Stimulated activated CD8-positive, alpha-beta memory T cell treated with anti-CD3 and anti-CD28 coated beads, Interleukin-12 subunit alpha, Interleukin-12 subunit beta, amount 100 ng/mL, for 4 hours (primary cell): ENCODE measurements around the gene SPRYD3.
A peak's percentile ranks its signal among the peaks of the same experiment; 100 is the strongest.

Experiments
- DNase-seq: peaks from one replicate; pipeline ENCODE4 v3.0.0-alpha.2; 2020; ENCODE audit warnings: low read depth

The SPRYD3 gene

DNA sequence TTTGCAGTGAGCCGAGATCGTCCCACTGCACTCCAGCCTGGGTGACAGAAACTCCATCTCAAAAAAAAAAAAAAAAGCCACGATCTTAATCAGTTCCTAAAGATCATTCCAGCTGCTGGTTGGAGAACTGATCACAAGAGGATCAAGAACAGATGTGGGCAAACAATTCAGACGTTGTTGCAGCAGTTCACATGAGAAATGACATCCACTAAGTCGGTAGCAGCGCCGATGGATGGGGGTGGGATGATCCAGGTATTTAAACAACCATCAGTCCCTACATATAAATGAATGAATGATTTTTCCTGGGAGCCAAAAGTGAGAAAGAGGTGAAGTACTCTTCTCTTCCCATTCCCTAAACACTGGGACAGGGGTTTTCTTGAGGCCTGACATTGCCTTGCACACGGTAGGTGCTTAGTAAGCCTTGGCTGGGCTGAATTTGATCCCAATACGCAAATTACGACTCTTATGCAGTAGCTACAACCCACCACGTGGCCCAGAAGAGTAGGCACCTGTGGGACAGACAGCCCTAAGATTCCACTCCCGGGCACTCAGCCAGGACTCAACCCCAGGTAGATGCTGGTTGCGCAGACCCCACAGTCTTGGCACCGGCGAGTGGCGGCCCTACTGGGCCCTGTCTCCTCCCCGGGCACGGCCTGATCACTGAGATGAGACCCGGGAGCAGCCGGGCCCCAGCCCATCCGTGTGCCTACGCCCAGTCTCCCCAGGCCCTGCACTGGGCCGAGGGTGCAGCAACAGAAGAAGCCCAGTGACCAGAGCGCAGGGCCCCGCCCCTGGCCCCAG, 565 bp downstream of the SPRYD3 start:
- DNase-seq = no peak

DNA sequence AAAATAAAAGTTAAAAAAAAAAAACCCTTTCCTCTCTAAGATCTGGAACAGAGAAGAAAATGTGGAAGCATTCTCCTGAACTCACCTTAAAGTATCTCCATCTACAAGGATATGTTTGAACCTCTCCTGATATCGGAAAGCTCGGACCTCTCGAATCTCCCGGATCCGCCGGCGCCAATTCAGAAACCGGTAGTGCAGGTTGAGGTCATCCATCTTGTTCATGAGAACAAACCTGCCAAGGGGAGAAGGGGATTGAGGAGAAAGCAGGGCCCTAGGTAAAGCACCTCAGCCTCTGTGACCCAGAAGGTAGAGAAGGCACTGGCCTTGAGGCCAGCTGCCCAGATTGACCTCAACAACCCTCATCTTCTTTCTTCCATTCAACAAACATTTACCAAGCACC, 2.2 kb downstream of the SPRYD3 start:
- DNase-seq = no peak

DNA sequence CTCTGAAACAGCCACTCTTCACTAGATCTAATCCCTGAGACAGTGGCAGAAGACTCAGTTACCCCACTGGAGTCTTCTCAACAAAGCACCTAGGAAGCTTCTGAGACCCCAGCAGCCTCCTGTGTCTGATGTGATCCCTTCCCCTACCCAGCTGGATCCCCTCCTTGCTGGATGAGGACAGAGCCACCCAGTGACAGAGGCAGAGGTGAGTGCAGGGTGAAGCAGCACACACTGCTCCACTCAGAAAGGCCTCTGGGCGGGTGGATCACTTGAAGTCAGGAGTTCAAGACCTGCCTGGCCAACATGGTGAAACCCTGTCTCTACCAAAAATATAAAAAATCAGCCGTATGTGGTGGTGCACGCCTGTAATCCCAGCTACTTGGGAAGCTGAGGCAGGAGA, 2.7 kb downstream of the SPRYD3 start:
- no peak for DNase-seq

DNA sequence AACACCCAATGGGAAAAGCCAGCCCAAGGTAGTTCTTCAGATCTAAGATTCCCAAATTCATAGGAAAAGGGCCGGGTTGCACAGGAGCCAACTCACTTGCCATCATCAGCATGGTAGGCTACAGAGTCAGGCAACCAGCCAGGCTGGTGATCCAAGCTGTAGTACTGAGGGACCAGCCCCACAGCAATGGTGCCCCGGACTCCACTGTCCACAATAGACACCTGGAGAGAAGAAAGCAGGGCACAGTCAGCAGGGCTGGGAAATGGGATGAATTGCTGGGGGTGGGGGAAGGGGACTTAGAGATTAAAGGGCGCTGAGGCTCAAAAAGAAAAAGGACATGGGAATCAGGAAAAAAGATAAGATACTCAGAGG, 4.2 kb downstream of the SPRYD3 start:
- no peak for DNase-seq

DNA sequence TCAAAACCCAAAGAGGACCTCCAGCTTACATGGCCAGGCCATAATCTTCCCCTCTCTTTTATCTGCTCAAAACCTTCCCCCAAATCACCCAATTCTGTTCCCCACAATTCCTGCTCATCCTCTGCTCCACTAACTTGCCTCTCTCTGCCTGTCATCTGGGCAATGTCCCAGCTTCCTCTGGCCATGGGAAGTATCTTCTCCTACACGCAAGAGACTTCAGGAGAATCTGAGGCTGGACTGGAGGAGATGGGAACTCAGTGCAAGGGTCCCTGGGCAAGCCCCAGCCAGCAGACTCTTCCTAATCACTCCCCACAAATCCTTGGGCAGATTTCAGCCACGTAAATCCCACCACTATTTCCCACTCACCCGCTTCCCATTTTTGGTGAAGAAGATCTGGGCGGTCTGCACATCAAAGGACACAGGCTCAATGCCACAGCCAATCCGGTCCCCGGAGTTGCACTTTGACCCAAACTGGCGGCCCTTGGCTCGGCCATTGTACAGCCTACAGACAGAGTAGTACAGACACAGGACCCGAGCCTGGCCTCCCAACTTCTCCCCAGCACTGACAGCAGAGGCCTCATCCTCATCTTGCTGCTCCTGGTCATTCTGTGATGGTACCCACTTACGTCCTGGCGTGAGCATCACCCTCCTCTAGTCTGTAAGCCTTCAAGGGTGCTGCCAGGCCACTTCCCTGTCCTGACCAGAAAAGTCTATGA, 4.7 kb downstream of the SPRYD3 start:
- no peak for DNase-seq

DNA sequence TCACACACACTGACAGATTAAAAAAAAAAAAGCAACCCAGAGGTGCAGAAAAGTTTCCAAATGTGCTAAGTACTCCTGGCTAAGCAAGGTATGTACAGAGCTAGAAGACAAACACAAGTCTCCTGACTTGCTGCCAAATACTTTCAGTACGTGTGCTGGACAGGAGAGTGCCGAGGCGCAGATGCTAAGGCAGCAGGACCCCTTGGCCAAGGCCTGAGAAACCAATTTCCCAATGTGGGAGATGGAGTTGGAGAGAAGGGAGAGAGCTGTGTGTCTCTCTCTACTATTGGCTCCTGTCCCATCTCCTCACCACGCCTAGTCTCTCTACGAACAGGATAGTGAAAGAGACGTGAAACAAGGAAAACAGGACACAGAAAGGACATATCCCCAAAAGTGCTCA, 5.3 kb downstream of the SPRYD3 start:
- DNase-seq = no peak

DNA sequence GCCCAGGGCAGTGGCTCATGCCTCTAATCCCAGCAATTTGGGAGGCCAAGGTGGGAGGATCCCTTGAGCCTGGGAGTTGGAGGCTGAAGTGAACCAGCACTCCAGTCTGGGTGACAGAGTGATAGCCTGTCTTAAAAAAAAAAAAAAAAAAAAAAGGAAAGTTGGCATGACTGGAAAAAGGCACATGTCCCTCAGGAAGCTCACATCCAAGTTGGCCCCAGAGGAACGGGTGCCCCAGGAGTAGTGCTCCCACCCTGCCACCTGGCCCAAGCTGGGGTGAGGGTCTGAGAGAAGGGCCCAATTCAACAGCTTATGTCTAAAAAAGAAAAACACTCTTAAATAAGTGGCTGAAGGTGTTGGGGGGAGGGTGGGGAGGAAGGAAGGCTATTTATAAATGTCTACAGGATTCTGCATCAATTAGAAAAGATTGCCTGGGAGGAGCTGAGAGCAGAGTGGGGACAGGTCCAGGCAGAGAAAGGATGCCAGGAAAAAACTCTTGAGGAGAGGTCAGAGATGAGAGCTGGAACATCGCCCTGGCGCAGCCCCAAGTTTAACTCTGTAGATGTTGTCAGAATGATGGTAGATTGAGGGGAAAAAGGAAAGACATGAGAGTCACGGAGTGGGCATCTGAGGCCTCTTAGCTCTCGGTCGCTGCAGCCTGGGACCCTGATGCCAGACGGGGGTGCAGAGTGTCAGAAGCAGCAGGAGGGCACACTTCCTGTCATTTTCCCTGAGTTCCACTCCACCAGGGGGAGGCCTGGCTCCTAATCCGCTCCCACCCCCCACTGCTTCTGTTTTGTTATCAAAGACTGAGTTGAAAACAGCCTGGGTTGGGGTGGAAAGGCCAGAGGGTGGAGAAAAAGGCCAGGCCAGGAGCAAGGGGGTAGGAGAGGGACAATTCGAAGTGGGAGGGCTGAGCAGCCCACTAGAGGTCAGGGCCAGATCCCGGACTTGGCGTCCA, 7.3 kb downstream of the SPRYD3 start:
- DNase-seq = no peak

DNA sequence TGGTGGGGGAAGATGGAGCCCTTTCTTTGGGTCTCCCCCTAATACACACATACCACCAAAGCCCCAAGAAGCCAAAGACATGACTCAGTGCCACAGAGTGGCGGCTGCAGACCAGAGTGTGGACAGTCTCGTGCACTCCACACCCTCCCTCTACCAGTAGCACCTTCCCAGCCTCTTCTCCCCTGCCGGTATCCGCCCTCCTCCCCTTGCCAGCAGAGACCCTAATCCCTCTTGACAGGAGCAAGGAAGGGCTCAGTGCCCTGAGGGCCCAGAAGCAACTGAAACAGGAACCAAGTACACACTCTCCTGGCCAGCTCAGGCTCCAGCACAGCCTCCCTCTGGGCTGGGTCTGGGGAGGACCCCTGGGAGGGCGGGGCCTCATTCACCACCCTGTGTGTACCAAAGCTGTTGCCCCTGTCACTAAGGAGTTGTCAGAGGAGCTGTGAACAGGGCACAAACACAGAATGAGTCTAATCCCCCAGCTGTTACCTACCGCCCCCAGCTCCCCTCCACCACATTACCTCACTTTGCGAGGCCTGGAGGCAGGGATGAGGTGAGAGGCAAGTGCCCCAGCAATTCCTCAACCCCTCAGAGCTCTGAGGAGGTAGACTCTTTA, 8.2 kb downstream of the SPRYD3 start:
- no peak for DNase-seq

DNA sequence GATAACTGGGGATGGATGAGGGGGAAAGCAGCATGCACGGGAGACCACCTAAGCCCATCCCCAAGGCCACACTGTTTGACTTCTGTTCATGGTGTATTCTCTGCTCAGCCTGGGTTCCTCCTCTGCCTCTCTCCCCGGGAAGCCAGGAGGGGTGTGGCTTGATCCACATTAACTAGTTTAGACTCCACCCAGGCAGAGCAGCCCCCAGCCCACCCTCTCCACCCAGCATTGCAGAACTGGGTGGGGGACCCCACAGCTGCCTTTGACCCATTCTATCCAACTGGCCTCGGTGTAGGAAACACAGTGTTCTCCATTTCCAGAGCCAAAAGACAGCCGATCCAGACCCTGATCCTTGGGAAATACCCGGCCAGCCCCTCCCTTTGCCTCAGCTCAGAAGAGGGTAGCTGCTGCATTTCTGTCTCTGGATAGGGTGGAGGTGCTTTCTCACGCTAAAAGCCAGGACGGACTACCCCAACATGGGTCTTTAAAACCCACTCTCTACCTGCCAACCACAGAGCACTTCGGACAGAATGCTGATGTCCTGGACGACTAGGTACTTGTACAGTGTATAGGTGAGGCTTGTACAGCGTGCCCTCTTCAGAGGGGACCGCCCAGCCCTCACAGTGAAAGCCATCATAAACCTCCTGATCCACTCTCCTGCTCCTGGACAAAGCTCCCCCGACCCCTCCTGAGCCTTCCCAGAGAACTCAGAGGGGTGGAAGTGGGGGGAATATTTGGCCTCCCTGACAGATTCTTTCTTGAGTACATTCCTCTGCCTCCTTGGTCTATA, 9.4 kb downstream of the SPRYD3 start:
- no peak for DNase-seq

DNA sequence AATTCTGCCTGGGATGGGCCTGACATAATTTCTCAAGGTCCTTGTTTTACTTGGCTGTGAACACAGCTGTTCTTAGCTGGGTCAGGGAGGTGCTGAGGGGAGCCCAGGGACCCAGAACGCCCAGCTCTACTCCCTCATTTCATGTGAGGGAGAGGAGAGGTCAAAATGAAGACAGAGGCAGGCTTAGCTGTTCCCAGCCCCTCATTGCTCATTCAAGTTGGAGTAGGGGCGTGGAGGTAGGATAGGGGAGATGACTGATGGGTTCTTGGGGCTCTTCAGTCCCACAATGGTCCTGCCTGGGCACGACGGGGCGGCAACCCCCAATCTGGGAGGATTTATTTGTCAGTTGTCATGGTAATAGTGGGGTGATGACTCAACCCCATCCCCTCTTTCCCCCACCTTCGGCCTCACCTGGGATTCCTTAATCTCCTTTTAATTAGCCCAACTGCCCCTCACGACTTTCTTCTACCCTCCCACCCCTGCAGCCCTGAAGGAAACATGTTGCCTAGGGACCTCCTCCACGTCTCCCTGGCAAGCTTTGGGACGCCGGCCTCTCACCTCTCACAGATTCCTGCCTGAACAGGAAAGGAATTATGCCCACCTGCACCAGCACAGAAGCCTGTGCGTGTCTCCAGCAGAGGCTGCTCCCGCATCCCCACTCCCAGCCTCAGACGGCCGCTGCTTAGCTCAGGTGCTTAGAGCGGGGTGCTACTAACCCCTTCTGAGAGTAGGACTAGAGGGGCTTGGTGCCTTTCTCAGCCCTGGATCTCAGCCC, 10.2 kb downstream of the SPRYD3 start:
- no peak for DNase-seq

DNA sequence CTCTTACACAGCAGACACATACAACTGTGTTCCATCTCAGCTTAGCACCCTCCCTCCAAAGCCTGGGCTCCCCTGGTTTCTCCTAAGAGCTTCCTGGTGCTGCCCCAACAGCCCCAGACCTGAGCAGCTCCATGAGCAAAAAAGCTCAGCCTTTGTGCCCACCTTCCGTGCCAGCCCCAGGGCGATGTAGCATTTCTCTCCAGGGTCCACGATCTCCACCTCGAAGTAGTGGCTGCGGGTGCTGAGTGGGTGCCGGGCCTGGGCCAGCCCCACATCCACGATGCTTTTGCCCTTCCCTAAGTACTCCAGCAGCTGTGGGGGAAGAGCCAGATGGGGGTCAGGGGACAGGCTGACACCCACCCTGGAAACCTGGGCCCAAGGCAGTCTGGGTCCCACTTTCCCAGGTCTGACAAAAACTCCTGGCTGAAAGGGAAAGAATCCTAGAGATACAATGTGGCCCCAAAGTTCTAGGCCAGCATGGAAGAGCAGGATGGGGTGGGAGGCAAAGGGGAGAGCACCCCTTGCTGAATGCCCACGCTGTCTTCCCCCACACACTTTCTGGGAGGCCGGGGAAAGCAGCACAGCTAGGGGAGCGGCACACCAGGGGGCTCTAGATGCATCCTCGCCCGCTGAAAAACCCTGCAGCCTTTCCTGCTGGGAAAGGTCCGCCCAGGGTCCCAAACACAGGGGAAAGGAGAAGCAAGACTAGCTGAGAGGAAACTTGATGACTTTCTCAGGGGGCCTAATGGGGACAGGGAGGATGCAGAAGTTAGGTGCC, 11.0 kb downstream of the SPRYD3 start:
- no peak for DNase-seq

DNA sequence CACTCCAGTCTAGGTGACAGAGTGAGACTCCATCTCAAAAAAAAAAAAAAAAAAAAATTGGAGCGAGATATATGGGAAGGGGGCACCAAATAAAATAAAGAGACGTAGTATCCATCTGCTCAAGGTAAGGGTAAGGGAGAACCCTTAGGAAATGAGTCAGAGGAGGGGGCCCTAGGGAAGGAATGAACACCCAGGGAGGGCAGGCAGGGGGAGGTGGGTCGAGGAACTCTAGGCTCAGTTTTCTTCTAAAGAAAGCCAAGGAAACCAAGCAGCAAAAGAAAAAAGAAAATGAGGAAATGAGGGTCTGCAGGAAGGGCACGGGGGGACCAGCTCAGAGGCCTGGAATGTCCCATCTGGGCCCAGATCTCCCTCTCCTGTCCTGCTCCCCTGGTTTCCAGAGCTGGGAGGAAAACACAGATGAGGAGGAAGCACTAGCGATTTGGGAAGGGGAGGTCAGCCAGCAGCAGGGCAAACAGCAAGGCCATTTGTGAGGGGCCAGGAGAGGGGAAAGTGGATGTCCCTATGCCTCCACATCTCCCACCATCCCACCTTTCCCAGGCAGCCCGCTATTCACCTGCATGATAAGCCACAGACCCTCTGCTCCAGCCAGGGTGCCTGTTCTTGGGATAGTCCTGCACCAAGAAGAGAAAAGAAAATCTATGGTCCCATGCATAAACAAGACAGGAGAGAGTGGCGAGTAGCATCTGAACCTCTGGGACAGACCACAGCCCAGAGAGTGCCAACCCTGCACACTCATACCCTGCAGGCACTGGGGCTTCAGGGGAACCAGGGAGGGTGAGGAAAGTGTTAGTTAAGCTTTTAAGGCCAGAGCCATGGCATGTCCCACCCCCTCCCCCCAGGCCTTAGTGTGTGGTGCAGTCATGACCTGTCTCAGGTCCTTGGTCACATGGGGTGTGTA, 11.9 kb downstream of the SPRYD3 start:
- DNase-seq = no peak

DNA sequence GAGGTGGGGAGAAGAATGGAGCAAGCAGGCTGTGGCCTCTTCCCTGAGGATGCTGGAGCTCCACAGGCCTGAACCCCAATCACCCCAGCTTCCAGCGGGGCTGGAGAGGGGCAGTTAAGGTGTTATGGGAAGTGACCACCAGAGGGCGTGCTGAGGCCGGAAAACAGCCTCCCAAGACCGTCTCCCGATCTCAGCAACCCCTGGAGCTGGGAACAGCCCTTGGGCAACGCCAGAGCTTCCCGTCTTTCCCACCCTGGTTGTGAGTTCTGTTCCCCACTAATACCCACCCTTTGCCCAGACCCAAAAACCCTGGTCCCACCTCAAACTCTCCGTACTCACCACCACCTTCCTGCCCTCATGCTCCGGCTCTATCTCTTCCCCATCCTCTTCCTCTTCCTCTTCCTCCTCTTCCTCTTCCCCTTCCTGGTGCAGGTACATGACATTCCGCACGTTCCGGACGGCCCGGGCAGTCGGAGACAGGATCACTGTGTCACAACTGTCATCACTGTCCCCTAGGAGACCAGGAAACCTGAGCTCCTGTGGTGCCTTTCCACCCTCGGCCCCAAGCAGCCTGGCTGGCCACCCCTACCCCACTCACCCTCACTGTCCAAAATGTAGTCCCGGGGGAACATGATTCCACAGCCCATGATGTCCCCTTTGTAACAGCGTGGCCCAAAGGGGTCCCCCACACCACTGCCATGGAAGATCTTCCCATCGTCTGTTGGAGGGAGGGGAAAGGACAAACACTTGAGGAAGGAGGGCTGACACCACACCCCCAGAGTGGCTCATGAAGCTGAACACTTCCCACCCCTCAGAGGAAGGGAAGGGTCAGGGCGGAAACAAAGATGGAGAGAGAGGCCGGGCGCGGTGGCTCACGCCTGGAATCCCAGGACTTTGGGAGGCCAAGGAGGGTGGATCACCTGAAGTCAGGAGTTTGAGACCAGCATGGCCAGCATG, 12.9 kb downstream of the SPRYD3 start:
- DNase-seq = peak; percentile 25

DNA sequence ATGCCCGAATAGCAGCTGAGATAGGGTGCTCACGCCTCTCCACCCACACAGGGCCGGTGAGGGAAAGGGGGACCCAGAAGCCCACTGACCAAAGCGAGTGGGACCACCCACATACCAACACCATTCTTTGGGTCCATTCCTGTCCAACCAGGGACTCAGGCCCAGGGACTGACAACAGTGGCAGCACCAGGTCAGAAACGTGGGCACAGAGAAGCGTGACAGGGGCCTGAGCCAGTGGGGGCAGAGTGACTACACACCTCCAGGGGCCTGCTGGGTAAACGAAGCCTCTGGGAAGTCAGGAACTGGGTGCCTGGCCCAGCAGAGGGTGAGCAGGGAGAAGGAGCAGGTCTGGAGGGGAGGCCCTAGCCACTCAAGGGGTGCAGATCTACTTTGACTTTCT, 13.7 kb downstream of the SPRYD3 start:
- DNase-seq = no peak

DNA sequence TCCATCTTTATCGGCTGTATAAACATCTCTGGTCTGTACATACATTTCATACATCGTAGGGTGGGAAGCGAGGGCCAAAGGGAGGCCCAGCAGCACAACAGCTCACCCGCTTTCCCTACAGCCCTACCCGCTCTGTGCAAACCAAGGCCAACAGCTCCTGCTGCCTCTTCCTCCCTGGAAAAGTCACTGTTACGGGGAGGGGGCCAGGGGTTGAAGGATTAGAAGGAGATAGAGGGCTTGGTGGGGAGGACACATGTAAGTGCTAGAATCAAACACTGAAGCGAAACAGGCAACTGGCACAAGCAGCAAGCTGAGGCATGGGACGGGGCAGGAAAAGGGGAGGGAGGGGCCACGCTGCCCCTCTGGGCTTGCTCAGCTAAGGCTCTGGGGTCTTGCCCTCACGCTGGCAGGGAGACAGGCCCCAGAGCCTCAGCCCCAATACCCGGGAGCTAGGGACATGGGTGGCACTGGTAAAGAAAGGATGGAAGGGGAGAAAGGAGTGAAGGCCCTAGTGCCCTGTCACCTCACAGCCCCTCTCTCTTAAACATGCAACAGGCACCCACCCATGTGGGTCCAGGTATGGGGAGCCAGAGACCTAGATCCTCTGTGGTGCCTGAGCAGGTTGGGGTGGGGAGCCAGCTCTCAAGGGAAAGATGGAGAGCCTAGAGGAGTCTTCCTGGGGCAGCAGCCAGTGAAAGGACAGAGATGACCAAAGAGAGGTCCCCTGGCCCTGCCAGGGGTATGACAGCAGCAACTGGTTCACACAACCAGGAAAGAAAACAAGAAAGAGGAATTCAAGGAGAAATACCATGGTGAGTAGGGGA, 14.4 kb downstream of the SPRYD3 start:
- DNase-seq = no peak
